Uterus (tissue), 2 donors: ENCODE data around the gene IGF1R.

Experiments
- CTCF ChIP-seq, 4 experiments: fragments of 200-600 bp in 2 of 4; fragments of 450-650 bp in 2 of 4; sonication (generic) in 2 of 4; IDR thresholded peaks; one replicate each; pipeline ENCODE4 v1.5.1; 2016 to 2019; ENCODE audit warnings: antibody characterized with exemption in 4 of 4, mild to moderate bottlenecking in 2 of 4, moderate library complexity in 1 of 4
- POLR2A ChIP-seq, 2 donors: fragments of 450-650 bp; IDR thresholded peaks; one replicate each; pipeline ENCODE4 v1.6.1; 2016; ENCODE audit warnings: antibody characterized with exemption in 2 of 2, mild to moderate bottlenecking in 1 of 2, moderate library complexity in 1 of 2

DNA sequence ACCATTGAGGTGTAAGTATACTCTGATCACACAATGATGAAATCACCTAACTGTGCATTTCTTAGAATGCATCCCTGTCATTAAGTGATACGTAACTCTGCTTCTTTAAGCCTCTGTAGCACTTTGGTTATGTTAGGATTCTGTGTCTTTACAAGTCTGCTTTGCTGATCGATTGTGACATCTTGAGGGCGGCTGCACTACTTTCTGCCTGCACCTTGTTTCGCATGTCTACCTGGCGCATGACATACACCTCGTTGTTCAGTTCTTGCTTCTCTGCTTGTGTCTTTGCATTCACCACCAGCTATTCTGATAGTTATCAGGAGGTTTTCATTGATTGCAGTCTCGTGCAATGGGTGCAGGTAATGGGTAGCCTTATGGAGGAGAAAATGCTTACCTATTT is 32.7 kb downstream of the IGF1R start:
- TF ChIP-seq CTCF (IDR thresholded peaks at IDR 0.05): no peak
- no peak for TF ChIP-seq POLR2A (IDR thresholded peaks at IDR 0.05)
